IPS-NIHi7 (cell line): ENCODE data around the gene H1-8.
A peak's percentile ranks its signal among the peaks of the same experiment; 100 is the strongest.
"Not testable (repeated sequence)": the region's sequence is repeated elsewhere in the genome, so short reads cannot be mapped to it uniquely, and the experiment has no call there.

Source experiments
- DNase-seq: peaks from one replicate; pipeline ENCODE4 v3.0.0; 2012; ENCODE audit warnings: mixed read lengths; ENCODE audit errors: extremely low spot score

The H1-8 gene

DNA sequence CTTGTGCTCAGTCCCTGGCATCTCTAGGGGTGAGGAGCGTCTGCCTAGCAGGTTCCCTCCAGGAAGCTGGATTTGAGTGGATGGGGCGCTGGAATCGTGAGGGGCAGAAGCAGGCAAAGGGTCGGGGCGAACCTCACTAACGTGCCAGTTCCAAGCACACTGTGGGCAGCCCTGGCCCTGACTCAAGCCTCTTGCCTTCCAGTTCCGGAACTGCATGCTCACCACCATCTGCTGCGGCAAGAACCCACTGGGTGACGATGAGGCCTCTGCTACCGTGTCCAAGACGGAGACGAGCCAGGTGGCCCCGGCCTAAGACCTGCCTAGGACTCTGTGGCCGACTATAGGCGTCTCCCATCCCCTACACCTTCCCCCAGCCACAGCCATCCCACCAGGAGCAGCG lies 9.6 kb upstream of the H1-8 start:
- DNase-seq: no peak

DNA sequence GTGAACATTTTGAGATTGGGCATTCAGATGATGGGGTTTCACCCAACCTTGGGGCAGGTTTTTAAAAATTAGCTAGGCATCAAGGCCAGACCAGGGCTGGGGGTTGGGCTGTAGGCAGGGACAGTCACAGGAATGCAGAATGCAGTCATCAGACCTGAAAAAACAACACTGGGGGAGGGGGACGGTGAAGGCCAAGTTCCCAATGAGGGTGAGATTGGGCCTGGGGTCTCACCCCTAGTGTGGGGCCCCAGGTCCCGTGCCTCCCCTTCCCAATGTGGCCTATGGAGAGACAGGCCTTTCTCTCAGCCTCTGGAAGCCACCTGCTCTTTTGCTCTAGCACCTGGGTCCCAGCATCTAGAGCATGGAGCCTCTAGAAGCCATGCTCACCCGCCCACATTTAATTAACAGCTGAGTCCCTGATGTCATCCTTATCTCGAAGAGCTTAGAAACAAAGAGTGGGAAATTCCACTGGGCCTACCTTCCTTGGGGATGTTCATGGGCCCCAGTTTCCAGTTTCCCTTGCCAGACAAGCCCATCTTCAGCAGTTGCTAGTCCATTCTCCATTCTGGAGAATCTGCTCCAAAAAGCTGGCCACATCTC lies 8.4 kb upstream of the H1-8 start:
- DNase-seq: peak; percentile 58

DNA sequence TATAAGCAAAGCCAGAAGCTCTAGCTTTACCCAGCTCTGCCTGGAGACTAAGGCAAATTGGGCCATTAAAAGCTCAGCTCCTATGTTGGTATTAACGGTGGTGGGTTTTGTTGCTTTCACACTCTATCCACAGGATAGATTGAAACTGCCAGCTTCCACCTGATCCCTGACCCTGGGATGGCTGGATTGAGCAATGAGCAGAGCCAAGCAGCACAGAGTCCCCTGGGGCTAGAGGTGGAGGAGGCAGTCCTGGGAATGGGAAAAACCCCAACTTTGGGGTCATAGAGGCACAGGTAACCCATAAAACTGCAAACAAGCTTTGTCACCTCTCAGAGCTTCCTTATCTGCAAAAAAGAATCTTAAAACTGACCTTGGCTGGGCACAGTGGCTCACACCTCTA lies 7.9 kb upstream of the H1-8 start:
- DNase-seq: no peak

DNA sequence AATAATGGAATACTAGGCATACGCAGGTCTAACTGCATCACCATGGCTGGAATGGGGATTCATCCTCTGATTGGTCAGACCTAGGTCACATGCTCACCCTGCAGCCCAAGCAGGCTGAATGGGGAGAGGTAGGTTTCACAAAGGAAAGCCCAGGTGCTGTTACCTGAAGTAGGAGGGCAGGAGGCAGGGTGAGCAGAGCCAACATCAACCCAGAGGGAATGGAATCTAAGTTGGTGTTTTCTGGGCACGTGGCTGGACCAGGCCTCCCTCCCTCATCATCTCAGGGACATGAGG lies 6.7 kb upstream of the H1-8 start:
- DNase-seq: no peak

DNA sequence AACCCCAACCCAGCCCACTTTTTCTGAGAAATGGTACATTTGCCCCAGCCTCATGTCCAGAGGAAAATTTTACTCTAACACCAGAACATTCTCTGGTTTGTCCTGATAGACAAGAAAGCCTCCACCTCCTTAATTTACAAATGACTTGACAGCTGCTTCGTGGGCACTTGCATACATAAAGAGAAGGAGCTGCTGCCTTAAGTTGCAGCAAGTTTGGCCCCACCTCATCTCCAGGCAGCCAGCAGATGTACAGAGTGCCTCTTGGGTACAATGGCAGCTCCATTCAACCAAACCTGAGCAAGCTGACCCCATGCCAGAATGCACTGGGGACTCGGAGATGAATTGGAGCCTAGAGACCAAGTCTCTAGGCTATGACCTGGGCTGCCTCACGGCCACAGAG lies 6.2 kb upstream of the H1-8 start:
- no peak for DNase-seq

DNA sequence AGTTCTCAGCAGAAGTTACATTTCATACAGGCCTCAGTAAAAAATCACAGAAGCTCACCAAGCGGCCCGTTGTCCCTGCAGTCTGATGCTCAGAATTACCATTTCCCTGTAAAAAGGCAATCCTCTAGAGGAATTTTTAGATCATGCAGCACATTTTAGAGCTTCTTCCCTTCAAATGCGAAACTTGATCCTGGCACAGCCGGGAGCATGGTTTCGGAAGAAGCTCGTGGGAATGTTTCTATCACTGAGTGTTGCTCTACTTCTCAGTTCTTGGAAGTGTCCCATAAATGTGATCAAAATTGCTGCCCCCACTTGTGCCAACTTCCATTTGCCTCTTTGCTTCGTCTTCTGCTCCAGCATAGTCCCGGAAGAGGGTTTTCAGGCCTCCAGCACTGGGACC lies 3.8 kb upstream of the H1-8 start:
- no peak for DNase-seq

DNA sequence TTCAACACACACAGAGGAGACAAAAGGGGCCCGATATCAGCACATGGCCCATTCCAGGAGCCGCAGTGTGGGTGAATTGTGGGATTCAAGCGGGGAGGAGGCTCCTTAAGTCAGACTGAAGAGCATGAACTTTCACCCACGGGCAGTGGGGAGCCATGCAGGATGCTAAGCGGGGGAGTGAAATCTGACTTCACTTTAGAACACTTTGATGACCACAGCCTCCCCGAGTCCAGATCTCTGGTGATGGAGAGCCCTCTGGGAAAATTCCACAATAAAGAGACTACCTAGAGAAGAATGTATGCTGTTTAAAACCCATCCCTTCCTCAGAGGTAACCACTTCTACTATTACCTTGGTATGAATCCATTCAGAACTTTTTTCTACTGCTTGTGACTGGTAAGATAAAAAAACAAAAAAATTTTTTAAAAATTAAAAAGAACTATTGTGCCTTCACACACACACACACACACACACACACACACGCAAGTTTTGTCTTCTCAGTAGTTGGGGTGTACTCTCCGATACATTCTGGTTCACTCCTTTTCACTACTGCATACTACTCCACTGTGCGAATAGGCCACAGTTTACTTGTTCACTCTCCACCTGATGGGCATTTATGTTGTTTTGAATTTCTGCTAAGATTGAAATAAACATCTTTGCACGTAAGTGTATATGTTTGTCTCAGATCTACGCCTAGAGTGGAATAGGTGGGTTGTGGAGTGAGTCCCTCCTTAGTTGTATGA lies 2.0 kb upstream of the H1-8 start:
- no peak for DNase-seq

DNA sequence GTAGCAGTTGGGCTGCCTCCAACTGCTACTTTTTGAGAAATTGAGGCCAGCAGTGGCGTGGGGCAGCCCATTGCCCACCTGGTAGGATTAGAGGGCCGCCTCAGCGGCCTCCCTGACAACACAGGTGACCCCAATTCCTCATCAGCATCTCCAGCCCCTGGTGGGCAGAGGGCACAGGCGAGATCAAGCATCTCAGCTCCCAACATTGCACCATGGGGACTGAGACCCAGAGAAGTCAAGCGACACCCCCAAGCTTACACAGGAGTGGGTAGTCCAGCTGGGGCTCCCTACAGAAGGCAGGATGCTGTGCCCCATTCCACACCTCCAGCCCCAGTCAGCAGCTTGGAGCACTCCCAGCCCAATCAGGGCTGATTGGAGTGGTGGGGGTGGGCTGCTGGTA lies 228 bp upstream of the H1-8 start:
- no peak for DNase-seq

DNA sequence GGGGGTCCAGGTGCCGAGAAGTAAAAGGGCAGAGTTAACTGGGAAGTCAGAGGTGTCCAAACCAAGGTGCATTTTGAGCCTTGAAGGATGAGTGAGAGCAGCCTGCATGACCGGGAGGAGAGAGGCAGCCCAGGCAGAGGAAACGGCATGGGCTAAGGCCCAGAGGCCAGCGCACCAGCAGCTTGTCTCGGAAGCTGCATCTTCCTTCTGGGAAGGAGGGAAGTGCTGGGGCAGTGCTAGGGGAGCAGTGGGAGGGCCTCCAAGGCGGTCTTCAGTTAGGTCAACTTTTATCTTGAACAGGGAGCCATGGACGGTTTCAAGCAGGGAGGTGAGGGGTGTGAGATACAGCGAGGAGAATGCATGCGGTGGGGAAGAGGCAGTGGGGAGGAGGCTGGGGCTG lies 1.0 kb downstream of the H1-8 start:
- DNase-seq: no peak

DNA sequence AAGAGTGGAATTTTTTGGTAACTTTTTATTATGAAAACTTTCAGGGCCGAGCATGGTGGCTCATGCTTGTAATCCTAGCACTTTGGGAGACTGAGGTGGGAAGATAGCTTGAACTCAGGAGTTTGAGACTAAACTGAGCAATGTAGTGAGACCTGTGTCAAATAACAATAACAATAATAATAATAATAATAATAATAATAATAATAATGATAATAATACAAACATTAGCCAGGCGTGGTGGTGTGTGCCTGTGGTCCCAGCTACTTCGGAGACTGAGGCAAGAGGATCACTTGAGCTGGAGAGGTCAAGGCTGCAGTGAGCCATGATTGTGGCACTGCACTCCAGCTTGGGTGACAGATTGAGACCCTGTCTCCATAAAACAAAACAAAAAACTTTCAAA lies 3.0 kb downstream of the H1-8 start:
- DNase-seq: not testable (repeated sequence)

DNA sequence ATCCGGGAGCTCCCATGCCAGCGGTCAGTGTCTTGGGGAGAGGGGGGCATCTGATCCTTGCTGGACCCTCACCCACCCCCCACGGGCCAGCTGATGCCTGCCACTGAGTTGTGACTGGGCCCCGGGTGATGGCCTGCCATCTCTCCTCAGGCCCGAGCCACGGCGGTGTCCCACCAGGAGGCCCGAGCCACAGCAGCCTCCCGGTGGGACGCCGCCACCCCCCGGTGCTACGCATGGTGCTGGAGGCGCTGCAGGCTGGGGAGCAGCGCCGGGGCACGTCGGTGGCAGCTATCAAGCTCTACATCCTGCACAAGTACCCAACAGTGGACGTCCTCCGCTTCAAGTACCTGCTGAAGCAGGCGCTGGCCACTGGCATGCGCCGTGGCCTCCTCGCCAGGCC lies 4.3 kb downstream of the H1-8 start:
- DNase-seq: no peak

DNA sequence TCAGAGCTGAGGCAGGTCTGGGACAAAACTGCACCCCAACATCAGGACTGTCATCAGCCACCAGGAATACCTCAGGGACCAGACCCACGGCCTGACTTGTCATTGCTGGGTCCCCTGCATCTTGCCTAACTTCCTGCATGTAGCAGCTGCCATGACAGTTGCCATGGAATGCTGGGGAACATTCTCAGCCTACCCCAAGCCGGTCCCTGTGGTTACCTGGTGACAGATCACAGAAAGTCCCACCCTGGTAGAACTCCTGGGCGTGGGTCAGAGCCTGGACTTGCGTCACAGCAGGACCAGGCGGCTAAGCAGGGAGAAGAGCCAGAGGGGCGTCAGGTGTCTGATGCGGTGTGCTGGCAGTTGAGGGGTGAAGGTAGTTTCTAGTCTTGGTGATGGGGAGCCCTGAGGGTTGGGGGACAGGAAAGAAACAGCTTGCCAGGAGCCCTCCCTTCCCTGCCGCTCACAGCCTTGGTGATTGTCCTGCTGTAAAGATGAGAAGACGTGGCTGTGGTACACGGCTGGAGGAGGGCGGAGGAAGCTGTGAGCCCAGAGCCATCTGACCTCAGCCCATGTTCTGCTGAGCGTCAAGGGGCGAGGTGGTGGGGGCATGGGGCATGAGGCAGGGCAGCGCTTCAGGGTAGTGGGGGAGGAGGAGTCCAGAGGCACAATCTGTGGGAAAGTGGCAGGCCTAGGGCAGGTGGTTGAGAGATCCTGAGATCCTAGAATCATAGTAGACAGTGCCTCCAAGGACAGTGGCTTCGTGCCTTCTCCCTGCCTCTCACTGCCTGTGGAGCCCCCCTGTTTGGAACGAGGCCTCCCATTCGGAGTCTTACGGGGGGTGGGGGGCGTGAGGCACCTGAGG lies 5.4 kb downstream of the H1-8 start:
- no peak for DNase-seq

DNA sequence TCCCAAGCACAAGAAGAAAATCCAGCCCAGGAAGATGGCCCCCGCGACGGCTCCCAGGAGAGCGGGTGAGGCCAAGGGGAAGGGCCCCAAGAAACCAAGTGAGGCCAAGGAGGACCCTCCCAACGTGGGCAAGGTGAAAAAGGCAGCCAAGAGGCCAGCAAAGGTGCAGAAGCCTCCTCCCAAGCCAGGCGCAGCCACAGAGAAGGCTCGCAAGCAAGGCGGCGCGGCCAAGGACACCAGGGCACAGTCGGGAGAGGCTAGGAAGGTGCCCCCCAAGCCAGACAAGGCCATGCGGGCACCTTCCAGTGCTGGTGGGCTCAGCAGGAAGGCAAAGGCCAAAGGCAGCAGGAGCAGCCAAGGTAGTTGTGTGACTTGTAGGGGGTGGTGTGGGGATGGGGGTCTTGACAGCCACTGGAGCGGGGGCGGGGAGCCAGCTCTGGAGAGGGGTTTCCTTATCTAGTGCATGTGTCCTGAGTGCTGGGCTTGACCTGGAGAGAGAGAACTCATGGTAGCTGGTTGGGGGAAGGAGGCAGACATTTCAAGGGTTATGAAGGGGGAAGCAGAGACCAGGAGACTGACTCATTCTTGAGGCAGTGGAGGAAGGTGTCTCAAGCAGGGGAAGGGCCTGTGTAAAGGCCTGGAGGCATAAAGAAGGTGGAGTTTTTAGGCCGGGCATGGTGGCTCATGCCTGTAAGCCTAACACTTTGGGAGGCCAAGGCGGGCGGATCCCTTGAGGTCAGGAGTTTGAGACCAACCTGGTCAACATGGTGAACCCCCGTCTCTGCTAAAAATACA lies 6.2 kb downstream of the H1-8 start:
- no peak for DNase-seq

DNA sequence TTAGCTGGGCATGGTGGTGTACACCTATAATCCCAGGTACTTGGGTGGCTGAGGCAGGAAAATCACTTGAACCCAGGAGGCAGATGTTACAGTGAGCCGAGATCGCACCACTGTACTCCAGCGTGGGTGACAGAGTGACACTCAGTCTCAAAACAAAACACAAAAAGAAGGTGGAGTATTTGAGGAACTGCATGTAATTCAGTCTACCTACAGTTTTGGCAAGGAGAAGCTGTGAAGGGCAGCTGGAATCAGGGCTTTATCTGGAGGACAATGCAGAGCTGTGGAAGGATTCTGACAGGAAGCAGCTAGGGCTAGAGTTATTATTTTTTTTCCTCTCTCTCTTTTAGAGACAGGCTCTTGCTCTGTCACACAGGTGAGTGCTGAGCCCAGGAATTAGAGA lies 6.8 kb downstream of the H1-8 start:
- DNase-seq: no peak

DNA sequence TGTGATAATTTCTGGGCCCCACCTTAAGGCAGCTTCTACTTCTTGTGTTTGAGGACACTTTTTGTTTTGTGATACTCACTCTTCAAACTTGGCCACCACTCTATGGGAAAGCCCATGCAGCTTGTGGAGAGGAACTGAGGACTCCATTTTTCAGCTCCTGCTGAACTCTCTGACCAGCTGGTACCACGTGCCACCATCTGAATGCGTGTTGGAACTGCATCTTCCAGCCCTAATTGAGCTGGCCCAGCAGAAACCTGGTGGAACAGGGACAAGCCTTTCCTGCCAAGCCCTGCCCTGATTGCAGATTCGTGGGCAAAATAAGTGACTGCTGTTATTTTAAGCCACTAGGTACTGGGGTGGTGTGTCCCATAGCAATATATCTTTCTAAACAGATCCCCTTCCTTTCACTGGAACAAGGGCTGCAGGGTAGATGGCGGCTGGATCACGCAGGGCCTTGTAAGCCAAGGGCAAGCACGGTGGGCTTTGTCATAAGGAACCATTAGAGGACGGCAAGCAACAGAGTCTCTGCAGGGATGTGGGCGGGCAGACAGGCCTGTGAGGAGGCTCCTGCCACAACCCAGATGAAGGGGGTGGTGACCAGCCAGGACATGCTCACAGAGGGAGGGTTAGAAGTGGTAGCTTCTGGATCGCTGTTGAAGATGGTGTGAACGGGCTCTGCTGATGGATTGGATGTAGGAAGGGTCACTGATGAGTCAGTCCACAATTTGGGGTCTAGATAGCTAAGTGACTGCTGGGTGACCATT lies 9.5 kb downstream of the H1-8 start:
- peak; percentile 64 for DNase-seq

DNA sequence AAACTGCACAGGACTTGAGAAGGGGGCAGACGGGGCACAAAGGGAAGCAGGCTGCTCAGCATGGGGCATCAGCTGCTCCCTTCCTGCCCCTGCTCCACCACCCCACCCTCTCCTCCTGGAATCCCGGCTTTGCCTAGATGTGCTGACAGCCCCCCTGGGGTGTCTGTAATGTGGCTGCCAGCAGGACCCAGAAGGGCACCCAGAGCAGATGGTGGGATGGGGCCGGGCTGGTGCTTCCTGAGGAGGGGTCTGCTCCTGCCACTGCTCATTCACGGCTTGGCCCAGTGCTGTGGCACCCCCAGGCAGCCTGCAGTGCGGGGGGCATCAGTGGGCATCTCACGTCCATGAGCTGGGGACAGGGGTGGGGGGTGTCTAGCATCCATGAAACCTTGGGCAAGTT lies 10.2 kb downstream of the H1-8 start:
- no peak for DNase-seq

DNA sequence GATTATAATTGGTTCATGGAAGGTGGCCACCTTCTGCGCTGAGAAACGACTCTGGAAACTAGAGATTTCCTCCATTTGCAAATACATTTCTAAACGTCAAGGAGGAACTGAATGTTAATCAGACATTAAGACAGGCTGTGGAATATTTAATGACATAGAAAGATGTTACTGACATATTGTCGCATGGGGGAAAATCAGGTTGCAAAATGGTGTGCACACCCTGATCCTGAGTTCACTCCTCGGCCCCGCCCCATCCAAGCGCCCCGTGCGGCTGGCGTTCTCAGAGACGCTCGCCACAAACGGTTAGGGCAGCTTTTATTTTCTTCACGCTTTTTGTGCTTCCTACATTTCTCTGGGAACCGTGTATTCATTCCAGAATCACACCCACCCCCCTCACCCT lies 10.7 kb downstream of the H1-8 start:
- no peak for DNase-seq

DNA sequence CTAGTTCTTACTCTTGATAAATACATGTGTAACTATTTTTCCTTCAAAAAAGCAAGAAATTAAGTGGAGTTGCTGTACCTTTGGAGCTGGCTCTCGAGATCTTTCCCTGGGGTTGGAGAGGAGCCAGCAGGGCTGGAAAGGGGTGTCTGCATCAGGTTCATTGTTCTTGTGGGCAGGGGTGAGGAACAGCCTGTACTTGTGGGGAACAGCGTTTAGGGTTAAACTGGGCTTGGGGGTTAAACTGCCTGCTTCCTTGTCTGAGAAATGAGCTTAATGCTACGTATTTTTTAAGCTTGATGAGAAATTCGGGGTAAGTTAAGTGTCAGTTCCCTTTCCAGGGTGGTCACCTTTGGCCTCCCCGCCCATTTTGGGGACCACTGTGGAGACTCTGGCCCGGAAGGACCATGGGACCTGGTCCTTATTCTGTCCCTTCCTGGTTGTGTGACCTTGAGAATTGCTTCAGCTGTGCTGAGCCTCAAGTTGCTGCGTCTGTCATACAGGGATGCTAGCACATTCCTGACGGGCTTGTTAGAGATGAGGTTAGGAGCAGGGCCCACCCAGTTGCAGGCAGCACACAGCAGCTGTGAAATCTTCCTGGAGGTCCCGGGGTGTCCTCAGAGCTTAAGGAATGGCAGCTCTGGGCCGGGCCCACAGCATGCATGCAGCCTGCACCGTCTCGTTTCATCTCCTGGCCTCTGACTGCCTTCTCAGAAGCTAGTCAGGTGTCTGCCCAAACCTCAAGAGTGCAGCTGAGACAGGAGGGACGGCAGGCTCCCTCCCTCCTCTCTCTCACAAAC lies 11.6 kb downstream of the H1-8 start:
- no peak for DNase-seq

DNA sequence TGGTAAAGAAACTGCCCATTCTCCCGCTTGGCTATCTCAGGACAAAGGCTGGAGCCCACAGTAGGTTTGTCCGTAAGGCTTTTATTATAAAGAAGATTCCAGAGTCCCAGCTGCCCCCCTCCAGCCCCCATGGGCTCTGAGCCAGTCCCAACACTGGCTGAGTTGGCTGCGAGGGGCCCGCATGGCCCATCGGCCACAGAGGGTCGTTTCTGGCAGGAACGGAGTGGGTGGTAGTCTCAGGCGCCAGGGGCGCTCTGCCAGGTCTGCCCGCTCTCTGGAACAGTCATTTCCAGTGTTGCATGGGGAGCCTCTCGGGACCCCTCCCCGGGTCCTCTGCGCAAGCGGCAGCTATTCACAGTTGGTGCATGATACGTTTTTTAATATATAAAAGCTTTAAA lies 12.2 kb downstream of the H1-8 start:
- no peak for DNase-seq

DNA sequence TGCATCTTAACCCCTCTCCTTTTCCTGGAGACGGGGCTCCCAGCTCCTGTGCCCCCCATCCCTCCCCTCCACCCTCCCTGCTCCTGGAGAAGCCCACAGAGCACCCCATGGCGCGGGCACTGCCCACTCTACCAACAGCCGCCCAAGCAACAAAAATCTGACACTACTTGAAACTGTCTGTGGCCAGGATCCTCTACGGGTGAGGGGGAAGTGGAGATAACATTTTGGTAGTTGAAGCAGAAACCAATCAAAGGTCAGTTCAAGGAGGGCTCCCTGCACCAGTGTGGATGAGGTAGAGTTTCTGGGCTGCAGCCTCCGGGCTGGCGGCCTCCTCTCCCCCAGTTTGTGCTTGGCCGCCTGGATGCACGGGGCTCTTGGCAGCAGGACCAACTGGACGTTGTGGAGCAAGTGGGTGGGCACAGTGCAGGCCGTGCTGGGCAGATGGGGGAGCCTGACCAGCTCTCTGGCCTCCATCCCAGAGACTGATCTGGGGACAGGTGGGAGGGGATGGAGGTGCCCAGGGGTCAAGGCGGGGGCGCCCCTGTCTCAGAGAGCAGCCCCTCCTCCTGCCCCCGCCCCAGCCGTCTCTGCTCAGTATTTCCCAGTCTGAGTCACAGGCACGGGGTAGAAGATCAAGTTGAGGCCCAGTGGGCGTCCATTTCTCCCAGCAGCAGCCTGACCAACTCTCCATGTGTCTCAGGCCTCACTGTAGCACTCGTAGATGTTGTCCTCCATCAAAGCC lies 12.8 kb downstream of the H1-8 start:
- no peak for DNase-seq
